ENCODE results near the gene CWC22.
"Not testable (repeated sequence)": the region's sequence is repeated elsewhere in the genome, so short reads cannot be mapped to it uniquely, and the experiment has no call there.

The CWC22 gene

GRCh38 chr2:180006781-180007579, at the start of gene CWC22:
TSS of gene CWC22 (minus strand) at chr2:180007297. CDS start at chr2:179993341, 13,956 bp downstream.
- DNase-seq (ENCODE audit: low read depth in 1 of 2, low spot score in 1 of 2) = peak; percentile 48 to 69

- no peak for DNase-seq (ENCODE audit: low read depth in 1 of 2, low spot score in 1 of 2)
Measured at GRCh38 chr2:180056367-180057118, 49.4 kb upstream of the CWC22 start.

GRCh38 chr2:180054576-180054975, 47.5 kb upstream of the CWC22 start:
- not testable (repeated sequence) for DNase-seq (ENCODE audit: low read depth in 1 of 2, low spot score in 1 of 2)

GRCh38 chr2:180050246-180050645, 43.1 kb upstream of the CWC22 start:
- DNase-seq (ENCODE audit: low read depth in 1 of 2, low spot score in 1 of 2) = no peak

- no peak for DNase-seq (ENCODE audit: low read depth in 1 of 2, low spot score in 1 of 2)
Measured at GRCh38 chr2:180048251-180048650, 41.2 kb upstream of the CWC22 start.

- no peak for DNase-seq (ENCODE audit: low read depth in 1 of 2, low spot score in 1 of 2)
Measured at GRCh38 chr2:180046776-180047175, 39.7 kb upstream of the CWC22 start.

- DNase-seq (ENCODE audit: low read depth in 1 of 2, low spot score in 1 of 2) = no peak
Measured at GRCh38 chr2:180046202-180046601, 39.1 kb upstream of the CWC22 start.

- no peak for DNase-seq (ENCODE audit: low read depth in 1 of 2, low spot score in 1 of 2)
Measured at GRCh38 chr2:180040146-180040925, 33.2 kb upstream of the CWC22 start.

- no peak for DNase-seq (ENCODE audit: low read depth in 1 of 2, low spot score in 1 of 2)
Measured at GRCh38 chr2:180038997-180039396, 31.9 kb upstream of the CWC22 start.

GRCh38 chr2:180033993-180034894, 27.1 kb upstream of the CWC22 start:
- DNase-seq (ENCODE audit: low read depth in 1 of 2, low spot score in 1 of 2) = no peak

GRCh38 chr2:180029575-180029974, 22.5 kb upstream of the CWC22 start:
- no peak for DNase-seq (ENCODE audit: low read depth in 1 of 2, low spot score in 1 of 2)

- no peak for DNase-seq (ENCODE audit: low read depth in 1 of 2, low spot score in 1 of 2)
Measured at GRCh38 chr2:180021850-180022249, 14.8 kb upstream of the CWC22 start.

GRCh38 chr2:180017784-180018183, 10.7 kb upstream of the CWC22 start:
- DNase-seq (ENCODE audit: low read depth in 1 of 2, low spot score in 1 of 2) = no peak

GRCh38 chr2:180016937-180017336, 9.8 kb upstream of the CWC22 start:
- DNase-seq (ENCODE audit: low read depth in 1 of 2, low spot score in 1 of 2) = no peak

GRCh38 chr2:180015951-180016709, 9.0 kb upstream of the CWC22 start:
- DNase-seq (ENCODE audit: low read depth in 1 of 2, low spot score in 1 of 2) = no peak

- no peak for DNase-seq (ENCODE audit: low read depth in 1 of 2, low spot score in 1 of 2)
Measured at GRCh38 chr2:180012523-180012922, 5.4 kb upstream of the CWC22 start.

- DNase-seq (ENCODE audit: low read depth in 1 of 2, low spot score in 1 of 2) = no peak
Measured at GRCh38 chr2:180010701-180011100, 3.6 kb upstream of the CWC22 start.

- no peak for DNase-seq (ENCODE audit: low read depth in 1 of 2, low spot score in 1 of 2)
Measured at GRCh38 chr2:180006231-180006630, 866 bp downstream of the CWC22 start.

- not testable (repeated sequence) for DNase-seq (ENCODE audit: low read depth in 1 of 2, low spot score in 1 of 2)
Measured at GRCh38 chr2:180005465-180005864, 1.6 kb downstream of the CWC22 start.

- no peak for DNase-seq (ENCODE audit: low read depth in 1 of 2, low spot score in 1 of 2)
Measured at GRCh38 chr2:180004731-180005130, 2.4 kb downstream of the CWC22 start.

Measured in activated T-helper 1 cell treated with anti-CD3 and anti-CD28 coated beads, Interleukin-2, amount 50 U/mL, for 16 hours (primary cell).